GM21717 (cell line): Measurements from ENCODE around the gene CD207.

Experiments
- ATAC-seq: cut with Tn5 transposase; IDR thresholded peaks from one replicate; pipeline ENCODE4 v1.9.1; 2021; ENCODE audit warnings: mild to moderate bottlenecking, moderate library complexity; ENCODE audit not compliant: unreplicated experiment

The CD207 gene

GRCh38 chr2:70795164-70795995 is 40.2 kb downstream of the CD207 start:
- ATAC-seq = no peak

GRCh38 chr2:70793450-70793849 is 42.2 kb downstream of the CD207 start:
- no peak for ATAC-seq

DNA sequence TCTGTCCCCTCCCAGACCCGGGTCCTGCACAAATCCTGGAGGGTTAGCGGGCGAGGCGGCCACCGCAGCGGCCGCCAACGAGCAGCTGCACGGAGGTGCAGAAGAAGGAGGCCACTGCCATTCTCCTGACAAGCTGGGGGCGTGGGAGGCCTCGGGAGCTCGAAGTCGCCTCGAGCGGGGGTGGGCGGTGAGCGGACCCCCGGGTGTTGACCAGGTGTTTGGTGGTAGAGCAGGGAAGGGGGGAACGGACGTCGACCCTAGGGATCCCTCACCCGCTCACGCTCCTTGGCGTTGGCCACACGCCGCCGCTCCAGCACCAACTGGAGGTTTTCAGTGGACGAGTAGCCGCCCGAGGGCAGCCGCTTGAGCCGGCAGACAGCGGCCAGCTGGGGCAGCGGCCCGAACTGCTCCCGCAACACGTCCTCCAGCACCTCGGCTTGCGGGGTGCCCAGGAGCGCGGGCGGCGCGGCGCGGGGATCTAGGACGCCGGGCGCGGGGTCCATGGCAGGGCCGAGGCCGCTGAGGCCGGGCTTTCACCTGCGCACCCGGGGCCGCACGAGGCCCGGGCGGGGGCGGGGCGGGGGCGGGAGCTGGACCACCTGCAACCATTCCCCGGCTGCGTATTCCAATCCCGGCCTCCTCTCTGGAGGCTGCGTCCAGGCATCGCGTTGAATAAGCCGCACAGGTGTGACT is 45.3 kb downstream of the CD207 start, which contains the start of gene FIGLA:
TSS of gene FIGLA (minus strand) at position 508 of the 693 bp plus-strand sequence. CDS start at position 503, 5 bp downstream.
- ATAC-seq = no peak

DNA sequence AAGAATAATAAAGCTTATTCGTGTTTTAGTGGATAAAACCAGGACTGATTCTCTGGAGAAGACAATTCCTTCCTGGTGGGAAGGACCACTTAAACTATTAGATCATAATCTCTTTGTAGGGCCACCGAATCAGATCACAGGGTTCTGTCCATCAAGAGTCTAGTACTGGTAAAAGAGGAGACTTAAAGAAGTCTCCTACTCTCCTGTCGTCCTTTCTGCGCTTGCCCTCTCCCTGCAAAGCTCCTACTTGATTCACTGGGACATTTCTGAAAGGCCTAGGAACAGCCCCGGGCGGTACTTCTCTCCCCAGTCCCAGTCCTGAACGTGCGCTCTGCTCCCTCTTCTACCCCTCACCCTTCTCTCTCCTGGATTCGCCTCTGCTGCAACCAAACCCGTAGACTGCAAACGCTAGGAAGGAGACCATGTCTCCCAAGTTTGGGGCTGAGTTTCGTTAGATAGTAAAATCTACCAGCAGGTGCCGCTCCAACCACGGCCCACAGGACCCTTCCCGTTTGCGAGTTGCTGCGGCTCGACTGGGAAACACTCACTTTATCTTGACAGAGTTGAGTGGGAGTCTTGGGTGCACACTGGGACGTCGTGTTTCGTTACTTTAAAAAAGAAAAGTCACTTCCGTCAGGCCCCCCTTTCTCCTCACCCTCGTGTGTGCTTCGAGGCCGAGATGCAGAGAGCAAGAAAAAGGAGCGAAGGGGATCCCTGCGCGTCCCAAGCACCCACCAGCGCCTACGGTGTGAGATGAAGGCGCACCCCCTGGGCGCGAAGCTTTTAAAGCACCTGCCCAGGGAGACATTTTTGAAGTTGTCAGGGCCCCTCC is 46.1 kb downstream of the CD207 start:
- ATAC-seq = no peak

DNA sequence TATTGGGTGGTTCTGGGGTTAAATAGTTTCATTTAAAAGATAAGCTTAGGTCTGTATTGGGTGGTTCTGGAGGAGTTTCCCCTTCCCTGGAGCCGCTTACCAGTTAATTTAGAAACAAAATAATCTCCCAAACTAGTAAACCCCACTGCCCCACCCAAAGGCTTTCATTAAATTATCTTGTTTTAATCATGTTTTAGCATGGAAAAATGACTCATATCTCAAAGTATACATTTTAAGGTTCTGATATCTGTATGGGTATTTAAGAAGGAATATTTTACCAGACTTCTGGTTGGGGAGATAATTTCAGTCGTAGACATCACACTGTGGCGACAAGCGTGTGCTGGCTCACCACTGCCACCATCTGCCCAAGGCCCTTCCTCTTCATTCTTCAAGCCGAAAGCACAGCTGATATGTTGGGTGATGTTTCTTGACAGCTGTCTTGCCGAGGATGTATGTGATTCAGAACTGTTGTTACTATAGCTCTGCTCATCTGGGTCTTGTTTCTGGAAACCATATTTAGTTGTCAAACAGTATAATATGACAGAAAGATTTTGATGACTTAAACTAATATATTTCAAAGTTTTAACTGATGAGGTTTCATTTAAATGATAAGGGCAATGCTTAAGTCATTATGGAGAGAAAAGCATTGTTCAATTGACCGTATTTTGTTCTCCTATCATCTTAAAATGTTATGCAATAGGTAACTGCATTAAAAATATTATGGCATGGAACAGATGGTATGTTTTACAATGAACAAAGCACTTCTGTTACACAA is 50.3 kb downstream of the CD207 start:
- ATAC-seq = no peak

DNA sequence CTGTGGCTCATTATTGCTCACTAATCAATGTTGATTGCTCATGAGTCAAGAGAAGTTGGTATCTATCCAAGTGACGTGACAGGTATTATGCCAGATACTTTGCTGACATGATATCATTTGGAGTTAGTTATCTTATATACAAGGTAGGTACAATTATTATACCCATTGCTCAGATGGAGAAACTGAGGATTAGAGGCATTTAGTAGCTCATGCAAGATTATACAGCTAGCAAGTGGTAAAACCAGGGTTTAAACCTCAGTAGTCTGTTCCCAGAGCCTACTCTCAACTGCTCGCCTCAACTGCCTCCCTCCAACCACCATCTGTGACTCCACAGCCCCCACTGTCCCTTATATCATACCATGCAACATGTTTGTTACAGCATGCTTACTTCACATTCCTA is 51.3 kb downstream of the CD207 start:
- ATAC-seq = no peak
